HepG2 (cell line): Measurements from ENCODE around the gene CNPY4. TPM values are rescaled to one million over a fixed set of nuclear protein-coding genes. Genes with fewer than 3 reads are reported as not detected.

ENCODE experiments used
- ATAC-seq: fragments of 200-7000 bp; cut with Tn5 transposase; 3 replicates; pipeline ENCODE4 v1.9.1; 2020; ENCODE audit warnings: mild to moderate bottlenecking, moderate library complexity
- BruUV-seq: library from RNA; stranded (reverse); fragments of 400-500 nt; replicated peaks from 2 replicates; lab custom pipeline; 2021; lab: Mats Ljungman, UMichigan
- CTCF ChIA-PET: fragments of 300-600 bp; formaldehyde crosslinking; extraction: SDS; loops from one replicate; lab custom pipeline; 2021; ENCODE audit warnings: low total read pairs, inconsistent platforms, low intra/inter-chr PET ratio; lab: Yijun Ruan, JAX
- POLR2A ChIA-PET: fragments of 350-600 bp; sonication (Branson Sonifier 250); formaldehyde crosslinking; loops from one replicate; lab custom pipeline; 2020; ENCODE audit warnings: antibody characterized with exemption, inconsistent platforms; lab: Yijun Ruan, JAX
- DNase-seq: peaks from one replicate; pipeline ENCODE4 v3.0.0-alpha.2; 2015; ENCODE audit warnings: low spot score
- FAIRE-seq: peaks from 3 replicates; lab custom pipeline; 2011; peaks lifted over from hg19 to GRCh38; lab: Jason Lieb, UNC
- H2AFZ ChIP-seq: one replicate; pipeline ENCODE4 v1.6.1; 2011; ENCODE audit warnings: low read length, inconsistent platforms
- H3K27ac ChIP-seq: fragments of 300-600 bp; 3 replicates; pipeline ENCODE4 v1.8.0; 2011; ENCODE audit warnings: mixed run types, mild to moderate bottlenecking, mixed read lengths, low read length, inconsistent platforms; ENCODE audit not compliant: insufficient read depth; ENCODE audit errors: extremely low read length
- H3K27me3 ChIP-seq, 2 experiments: fragments of 200-600 bp in 1 of 2; 2 replicates in 1 of 2; 3 replicates in 1 of 2; pipeline versions ENCODE4 v1.6.0 to v1.8.0; 2011; ENCODE audit warnings: low read length in 2 of 2, mild to moderate bottlenecking in 2 of 2, moderate library complexity in 2 of 2, inconsistent platforms in 1 of 2; ENCODE audit not compliant: insufficient read depth in 2 of 2, control insufficient read depth in 1 of 2
- H3K36me3 ChIP-seq, 2 experiments: fragments of 200-600 bp in 1 of 2; replicated peaks in 1 of 2; 2 replicates in 1 of 2; 3 replicates in 1 of 2; pipeline versions ENCODE4 v1.5.1 to v1.8.0; 2011; ENCODE audit warnings: low read length in 2 of 2, inconsistent platforms in 1 of 2; ENCODE audit not compliant: insufficient read depth in 2 of 2, control insufficient read depth in 1 of 2
- H3K4me1 ChIP-seq: 2 replicates; pipeline ENCODE4 v1.5.1; 2012; ENCODE audit warnings: low read length, inconsistent platforms; ENCODE audit not compliant: insufficient read depth
- H3K4me2 ChIP-seq: 2 replicates; pipeline ENCODE4 v1.6.0; 2011; ENCODE audit warnings: low read depth, low read length, inconsistent platforms
- H3K4me3 ChIP-seq, 3 experiments: fragments of 200-600 bp in 1 of 3; sonication (generic), shearing (Covaris generic) in 1 of 3; replicated peaks in 1 of 3; 2 replicates each; pipeline ENCODE4 v1.5.1; 2011 to 2016; ENCODE audit warnings: low read length in 3 of 3, inconsistent platforms in 2 of 3, low read depth in 2 of 3, mild to moderate bottlenecking in 2 of 3, control low read depth in 1 of 3, mixed read lengths in 1 of 3; ENCODE audit not compliant: insufficient read depth in 1 of 3
- H3K79me2 ChIP-seq: one replicate; pipeline ENCODE4 v1.6.1; 2011; ENCODE audit warnings: low read length, inconsistent platforms; ENCODE audit not compliant: insufficient read depth
- H3K9ac ChIP-seq: 2 replicates; pipeline ENCODE4 v1.6.0; 2011; ENCODE audit warnings: mild to moderate bottlenecking, low read depth, low read length, inconsistent platforms; ENCODE audit not compliant: insufficient read depth
- H3K9me3 ChIP-seq: 2 replicates; pipeline ENCODE4 v1.5.1; 2012; ENCODE audit warnings: mild to moderate bottlenecking, low read length
- H4K20me1 ChIP-seq: 2 replicates; pipeline ENCODE4 v1.6.0; 2011; ENCODE audit warnings: inconsistent platforms, mild to moderate bottlenecking, low read length, moderate library complexity; ENCODE audit not compliant: insufficient read depth
- ATF2 ChIP-seq: sonication (generic); formaldehyde crosslinking; IDR thresholded peaks from 2 replicates; pipeline ENCODE4 v1.4.0; 2020; ENCODE audit warnings: missing genetic modification reagents
- BCL6 ChIP-seq: IDR thresholded peaks from 2 replicates; pipeline ENCODE4 v1.6.1; 2016; ENCODE audit warnings: missing genetic modification reagents, missing compliant biosample characterization
- CERS6 ChIP-seq: sonication (generic); formaldehyde crosslinking; IDR thresholded peaks from 2 replicates; pipeline ENCODE4 v1.5.0; 2020; ENCODE audit warnings: missing genetic modification reagents
- HNF1B ChIP-seq: sonication (generic); formaldehyde crosslinking; IDR thresholded peaks from 2 replicates; pipeline ENCODE4 v1.5.1; 2020; ENCODE audit warnings: mild to moderate bottlenecking, moderate library complexity, missing genetic modification reagents
- KLF12 ChIP-seq: sonication (generic); formaldehyde crosslinking; IDR thresholded peaks from 2 replicates; pipeline ENCODE4 v1.4.0; 2020; ENCODE audit warnings: missing genetic modification reagents, borderline replicate concordance
- MLXIP ChIP-seq: sonication (generic); formaldehyde crosslinking; IDR thresholded peaks from 2 replicates; pipeline ENCODE4 v1.9.0; 2021; ENCODE audit warnings: missing genetic modification reagents, borderline replicate concordance
- RBM39 ChIP-seq: fragments of 200-400 bp; formaldehyde crosslinking; IDR thresholded peaks from one replicate; pipeline ENCODE4 v1.6.1; 2018; ENCODE audit warnings: antibody characterized with exemption, mild to moderate bottlenecking, low read depth, low read length; ENCODE audit not compliant: poor library complexity, severe bottlenecking
- WGBS: methylation state at CpG from one replicate; pipeline ENCODE4 v1.1.6; 2017; ENCODE audit warnings: low lambda C conversion rate; 5-methylcytosine and 5-hydroxymethylcytosine counted together
- in situ Hi-C: cut with HindIII; loops from 2 replicates; pipeline ENCODE4 v1.10.0; 2017; ENCODE audit warnings: low pct_unique_long_range_greater_than_20kb; ENCODE audit not compliant: extremely low pct_ligation_motif_present
- intact Hi-C: fragments of 100-400 bp; cut with micrococcal nuclease; formaldehyde crosslinking; loops from one replicate; pipeline ENCODE4 v1.10.0; 2022; ENCODE audit not compliant: unreplicated experiment
- polyA plus RNA-seq, 8 experiments: library from polyadenylated mRNA; depleted of rRNA in 3 of 8; stranded (reverse) in 7 of 8; unstranded in 1 of 8; fragments of >200 nt; fragmentation: Illumina TruSeq in 4 of 8; extraction: Trizol in 4 of 8; gene quantifications; 2 replicates each; pipeline versions ENCODE4 v1.2.1 to v1.2.3, GENCODE V29; 2011 to 2016; ENCODE audit warnings: low read depth in 4 of 8, missing spikeins in 1 of 8, mixed read lengths in 1 of 8; ENCODE audit not compliant: insufficient read depth in 1 of 8
- total RNA-seq, 5 experiments: library from RNA; depleted of rRNA; stranded (reverse); fragments of >200 nt; fragmentation: Illumina TruSeq; extraction: Trizol; gene quantifications; 2 replicates each; pipeline ENCODE4 v1.2.3, GENCODE V29; 2016; ENCODE audit warnings: low read depth in 1 of 5
- TF ChIP-seq, protein P1 (sequence below): sonication (generic); formaldehyde crosslinking; IDR thresholded peaks from 2 replicates; pipeline ENCODE4 v1.4.0; 2020; ENCODE audit warnings: missing genetic modification reagents, borderline replicate concordance
- TF ChIP-seq, protein P2 (sequence below): IDR thresholded peaks from 2 replicates; pipeline ENCODE4 v1.6.1; 2016; ENCODE audit warnings: low read depth, control low read depth

CNPY4 gene
- total and polyA plus RNA-seq, 2 of the 13 experiments (the other 11 are each of a cell fraction or from before 2014, with no cell fraction given) = 6.2 to 12.7 TPM

- ChIA-PET POLR2A (no interaction called here), CTCF (no interaction called here)
- Histone ChIP-seq H3K4me3 (no peak overlapping the region), H3K9ac (no peak overlapping the region), H3K9me3 (no peaks in the 10 kb centered on the region), H3K36me3 (no peaks in the 10 kb centered on the region), H3K27ac (no peak overlapping the region), H3K4me2 (no peak overlapping the region), H3K79me2 (no peaks in the 10 kb centered on the region), H2AFZ (no peak overlapping the region), H3K27me3 (no peaks in the 10 kb centered on the region), H3K4me1 (peaks cover 13% of the 10 kb centered on the region), H4K20me1 (no peaks in the 10 kb centered on the region)
- WGBS = 66% methylated on average over 3 of the region's 3 CpGs
- in situ Hi-C loops (no loop called here), intact Hi-C loops (no loop called here)
- no peak for ATAC-seq
- no peak for FAIRE-seq
- no TSS peak for BruUV-seq
- no peak for DNase-seq
- TF ChIP-seq CERS6 (CRISPR knock-in tag) (no peak), RBM39 (no peak), MLXIP (no peak), BCL6 (no peak), KLF12 (CRISPR knock-in tag) (no peak), HNF1B (CRISPR knock-in tag) (no peak), ATF2 (CRISPR knock-in tag) (no peak)
- TF ChIP-seq, protein P1, sequence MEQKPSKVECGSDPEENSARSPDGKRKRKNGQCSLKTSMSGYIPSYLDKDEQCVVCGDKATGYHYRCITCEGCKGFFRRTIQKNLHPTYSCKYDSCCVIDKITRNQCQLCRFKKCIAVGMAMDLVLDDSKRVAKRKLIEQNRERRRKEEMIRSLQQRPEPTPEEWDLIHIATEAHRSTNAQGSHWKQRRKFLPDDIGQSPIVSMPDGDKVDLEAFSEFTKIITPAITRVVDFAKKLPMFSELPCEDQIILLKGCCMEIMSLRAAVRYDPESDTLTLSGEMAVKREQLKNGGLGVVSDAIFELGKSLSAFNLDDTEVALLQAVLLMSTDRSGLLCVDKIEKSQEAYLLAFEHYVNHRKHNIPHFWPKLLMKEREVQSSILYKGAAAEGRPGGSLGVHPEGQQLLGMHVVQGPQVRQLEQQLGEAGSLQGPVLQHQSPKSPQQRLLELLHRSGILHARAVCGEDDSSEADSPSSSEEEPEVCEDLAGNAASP (CRISPR knock-in tag) = no peak
- TF ChIP-seq, protein P2, sequence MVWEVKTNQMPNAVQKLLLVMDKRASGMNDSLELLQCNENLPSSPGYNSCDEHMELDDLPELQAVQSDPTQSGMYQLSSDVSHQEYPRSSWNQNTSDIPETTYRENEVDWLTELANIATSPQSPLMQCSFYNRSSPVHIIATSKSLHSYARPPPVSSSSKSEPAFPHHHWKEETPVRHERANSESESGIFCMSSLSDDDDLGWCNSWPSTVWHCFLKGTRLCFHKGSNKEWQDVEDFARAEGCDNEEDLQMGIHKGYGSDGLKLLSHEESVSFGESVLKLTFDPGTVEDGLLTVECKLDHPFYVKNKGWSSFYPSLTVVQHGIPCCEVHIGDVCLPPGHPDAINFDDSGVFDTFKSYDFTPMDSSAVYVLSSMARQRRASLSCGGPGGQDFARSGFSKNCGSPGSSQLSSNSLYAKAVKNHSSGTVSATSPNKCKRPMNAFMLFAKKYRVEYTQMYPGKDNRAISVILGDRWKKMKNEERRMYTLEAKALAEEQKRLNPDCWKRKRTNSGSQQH = no peak
Observed at GRCh38 chr7:100141555-100141949, 22.1 kb downstream of the CNPY4 start.
